RCC 7860 (cell line): ENCODE results near the gene KMT5B.

Experiments used
- DNase-seq: peaks from one replicate; pipeline ENCODE4 v3.0.0-alpha.2; 2015; ENCODE audit warnings: low spot score
- FAIRE-seq: peaks from 2 replicates; lab custom pipeline; 2012; peaks lifted over from hg19 to GRCh38; lab: Jason Lieb, UNC

Gene KMT5B

DNA sequence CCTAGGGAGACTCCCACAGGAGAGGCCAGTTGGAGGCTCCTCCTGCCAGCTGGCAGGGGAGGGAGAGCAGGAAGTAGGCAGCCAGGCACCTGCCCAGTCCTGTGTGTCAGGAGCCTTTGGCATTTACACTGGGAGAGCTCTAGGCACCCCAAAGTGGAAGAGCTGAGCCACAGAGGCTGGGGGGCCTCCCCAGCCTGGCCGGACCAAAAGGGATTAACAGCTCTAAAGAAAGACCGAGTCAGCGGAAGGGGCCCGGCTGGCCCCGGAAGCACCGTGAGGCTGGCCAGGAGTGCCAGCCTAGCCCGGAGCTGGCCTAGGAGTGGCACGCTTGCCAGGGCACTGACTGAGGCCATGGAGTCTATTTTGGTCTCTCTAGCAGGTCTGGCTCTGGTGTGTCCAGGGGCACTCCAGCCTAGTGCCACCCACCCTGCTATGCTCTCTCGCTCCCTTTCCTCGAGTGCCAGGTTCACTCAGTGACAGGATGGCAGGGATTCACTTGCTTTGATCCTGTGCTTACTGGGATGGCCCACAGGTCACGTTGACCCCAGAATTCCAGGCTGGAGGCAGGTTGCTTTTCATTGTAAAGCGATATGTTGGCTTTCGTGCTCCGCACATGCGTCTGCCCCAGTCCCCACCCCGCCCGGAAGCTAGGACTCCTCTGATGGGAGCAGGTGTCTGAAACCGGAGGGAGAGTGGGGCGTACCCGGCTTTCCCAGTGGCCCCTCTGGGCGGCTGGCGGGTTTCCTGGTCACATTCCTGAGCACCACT is 3.3 kb upstream of the KMT5B start:
- FAIRE-seq (no peak), DNase-seq (no peak)

DNA sequence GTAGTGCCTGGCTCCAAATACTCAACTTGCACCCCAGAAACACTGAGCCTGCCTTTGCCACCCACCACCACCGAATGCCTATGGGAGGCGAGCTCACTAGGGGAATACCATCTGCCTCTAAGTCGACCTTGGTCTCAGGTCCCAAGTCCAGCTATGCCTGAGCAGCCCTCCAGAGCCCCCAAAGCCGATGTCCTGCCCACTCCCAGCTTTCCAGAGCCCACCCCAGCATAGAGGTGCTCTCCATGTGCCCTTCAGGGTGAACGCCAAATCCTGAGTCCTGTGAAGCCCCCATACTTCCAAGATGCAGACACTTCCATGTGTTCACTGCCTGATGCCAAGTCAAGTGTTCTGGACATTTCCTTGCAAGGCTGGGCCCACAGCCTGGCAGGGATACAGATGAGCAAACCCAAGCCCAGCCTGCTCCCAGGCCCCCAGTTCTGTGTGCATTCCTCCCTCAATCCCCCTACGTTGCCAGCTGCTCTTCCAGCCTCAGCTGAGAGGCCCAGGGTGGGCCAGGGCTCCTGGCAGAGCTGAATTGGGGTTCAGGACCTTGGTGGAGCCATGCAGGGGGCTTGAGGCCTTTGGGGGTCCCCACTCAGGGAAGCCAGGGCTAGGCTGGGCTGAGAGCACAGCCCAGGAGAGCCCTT is 2.6 kb upstream of the KMT5B start:
- no peak for FAIRE-seq

DNA sequence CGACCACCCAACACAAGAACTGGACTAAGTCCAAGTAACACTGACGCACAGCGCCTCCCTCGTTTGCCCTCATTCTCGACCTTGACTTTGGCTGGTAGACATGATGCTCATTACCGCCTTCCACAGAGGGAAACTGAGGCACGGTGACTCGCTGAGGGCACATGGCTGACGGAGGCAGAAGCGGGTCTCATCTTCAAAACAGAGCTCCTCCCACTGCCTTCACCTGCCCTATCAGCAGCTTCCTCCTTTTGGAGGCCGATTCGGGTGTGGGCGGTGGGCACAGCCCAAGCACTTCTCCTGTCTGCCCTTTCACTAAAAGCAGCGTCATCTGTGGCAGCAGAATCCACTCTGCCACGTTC is 2.0 kb upstream of the KMT5B start:
- no peak for FAIRE-seq
- no peak for DNase-seq

More for the DNA sequence above, 2.6 kb upstream of the KMT5B start:
- no peak for DNase-seq

DNA sequence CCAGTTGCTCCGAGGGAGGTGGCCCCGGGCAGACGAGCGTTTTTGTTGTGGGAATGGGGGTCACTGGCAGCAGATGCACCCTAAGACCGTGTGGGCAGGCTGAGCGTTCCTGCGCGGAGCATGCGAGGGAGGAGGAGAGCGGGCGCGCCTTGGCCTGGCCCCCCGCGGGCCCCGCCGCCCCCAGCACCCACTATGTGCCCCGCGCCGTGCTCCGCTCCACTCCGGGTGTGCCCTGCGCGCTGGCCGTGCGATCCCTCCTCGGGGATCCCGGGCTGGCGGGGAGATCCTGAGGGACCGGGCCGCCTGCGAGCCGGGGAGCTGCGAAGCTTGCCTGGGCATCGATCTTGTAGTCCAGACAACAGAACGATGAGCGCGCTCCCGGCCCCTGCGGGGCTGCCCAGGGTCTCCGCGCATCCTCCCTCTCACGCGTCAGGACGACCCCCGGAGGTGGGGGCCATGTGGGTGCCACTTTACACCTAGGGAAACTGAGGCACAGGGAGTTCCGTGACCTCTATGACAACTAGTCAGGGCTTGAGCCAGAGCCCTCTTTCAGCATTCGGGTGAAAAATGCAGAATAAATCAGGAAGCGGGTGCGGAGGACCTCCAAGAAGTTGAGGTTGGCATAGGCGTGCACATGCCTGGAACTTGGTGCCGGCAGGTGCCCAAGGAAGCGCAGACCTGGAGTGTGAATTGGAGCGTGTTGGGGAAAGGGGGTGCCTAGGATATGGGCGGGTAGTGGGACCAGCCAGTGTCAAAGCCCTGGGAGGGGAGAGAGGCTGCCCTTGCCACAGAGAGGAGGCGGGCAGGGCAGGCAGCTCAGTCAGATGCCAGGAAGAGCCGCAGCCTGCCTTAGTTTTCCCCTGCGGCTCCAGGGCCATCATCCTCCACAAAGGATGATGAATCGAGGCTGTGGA is 1.3 kb upstream of the KMT5B start:
- no peak for FAIRE-seq
- DNase-seq = no peak

DNA sequence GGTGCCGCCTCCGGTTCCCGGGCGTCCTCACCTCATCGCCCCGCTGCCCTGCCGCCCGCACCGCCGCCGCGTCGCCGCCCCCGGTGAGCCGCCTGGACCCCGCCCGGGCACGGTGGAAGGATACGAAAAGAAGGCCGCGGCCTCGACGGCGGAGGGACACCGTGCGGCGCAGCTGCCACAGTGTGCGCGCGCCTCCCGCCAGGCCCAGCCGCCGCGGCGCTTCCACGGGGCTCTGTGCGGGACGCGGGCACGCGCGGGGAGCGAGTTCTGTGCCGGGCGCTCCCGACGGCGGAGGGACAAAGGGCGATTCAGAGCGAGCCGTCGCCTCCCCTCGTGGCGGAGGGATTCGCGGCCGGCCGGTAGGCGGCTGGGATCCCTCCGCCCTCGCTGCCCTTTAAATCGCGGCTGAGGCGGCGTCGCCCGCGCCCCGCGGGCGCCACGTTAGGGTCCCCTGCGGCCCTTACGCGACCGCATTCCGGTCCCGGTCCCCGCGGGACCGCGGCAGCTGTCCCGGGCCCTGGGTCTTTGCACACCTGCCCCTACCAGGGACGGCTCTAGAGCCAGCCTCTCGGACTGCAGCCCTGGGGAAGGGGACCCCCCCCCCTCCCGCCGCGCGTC is 568 bp upstream of the KMT5B start:
- FAIRE-seq = no peak
- DNase-seq = peak; percentile 64

DNA sequence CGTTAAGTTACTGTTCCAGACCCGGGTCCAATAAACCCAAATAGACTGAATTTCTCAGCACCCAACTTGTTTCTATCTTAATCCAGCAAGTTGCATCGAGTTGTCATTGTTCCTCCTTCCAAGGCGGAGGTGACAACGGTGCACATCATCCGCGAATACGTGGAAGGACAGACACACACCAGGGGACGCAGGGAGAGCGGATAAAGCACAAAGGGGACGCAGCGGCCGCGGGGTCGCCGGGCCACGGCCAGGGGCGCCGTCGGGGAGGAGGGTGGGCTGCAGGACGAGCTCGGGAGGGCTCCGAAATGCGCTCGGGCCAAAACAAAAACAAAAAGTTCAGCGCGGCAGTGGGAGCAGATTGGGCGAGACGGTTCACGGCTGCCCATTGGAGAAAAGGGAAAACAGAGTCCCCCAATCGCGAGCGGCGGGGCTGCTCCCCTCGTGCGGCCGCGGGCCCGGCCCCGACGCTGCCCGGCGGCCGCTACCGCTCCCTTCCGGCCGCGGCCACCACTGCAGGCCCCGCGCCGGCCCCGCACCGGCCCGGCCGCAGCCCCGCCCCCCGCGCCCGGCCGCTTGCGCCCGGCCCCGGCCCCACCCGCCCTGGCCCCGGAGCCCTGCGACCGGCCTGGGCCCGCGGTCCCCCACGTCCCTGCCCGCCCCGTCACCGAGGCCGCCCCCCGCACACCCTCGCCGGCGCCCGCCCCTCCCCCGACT is 518 bp downstream of the KMT5B start:
- peak; percentile 32 for DNase-seq
- FAIRE-seq = no peak

DNA sequence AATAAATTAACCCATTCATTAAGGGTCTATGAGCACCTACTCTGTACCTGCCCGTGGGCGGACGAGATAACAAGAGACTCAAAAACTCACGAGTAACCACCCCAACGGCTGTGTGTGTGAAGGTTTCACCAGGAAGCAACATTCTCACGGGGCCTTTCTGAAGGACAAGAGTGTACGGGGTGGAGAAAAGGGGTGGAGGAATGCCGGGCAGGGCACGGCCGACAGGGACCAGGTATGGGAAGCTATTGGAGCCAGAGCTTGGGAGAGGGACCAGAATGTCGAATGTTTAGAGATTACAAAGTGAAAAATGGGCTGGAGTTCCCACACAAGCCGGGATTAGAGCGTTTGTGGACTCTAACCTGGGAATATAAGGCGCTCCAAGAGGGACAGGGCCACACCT is 1.6 kb downstream of the KMT5B start:
- DNase-seq (no peak), FAIRE-seq (no peak)

DNA sequence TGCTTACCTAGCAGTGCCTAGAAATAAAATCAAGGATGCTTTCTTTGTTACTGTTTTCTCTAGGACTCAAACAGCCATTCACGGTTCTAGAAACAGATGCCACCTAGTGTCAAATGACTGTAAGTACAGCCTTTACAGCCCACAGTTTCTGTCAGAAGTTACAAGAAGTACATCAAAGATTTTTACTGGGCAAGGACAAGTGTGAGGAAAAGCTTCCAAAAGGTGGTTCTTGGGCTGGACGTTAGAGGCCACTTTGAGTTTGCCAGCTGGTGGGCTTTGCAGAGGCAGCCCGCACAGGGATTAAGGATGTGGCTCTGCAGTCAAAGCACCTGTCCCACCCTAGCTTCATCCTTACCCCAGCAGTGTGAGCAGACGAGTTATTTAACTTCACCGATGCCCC is 6.9 kb downstream of the KMT5B start:
- FAIRE-seq (peak; percentile 43), DNase-seq (peak; percentile 30)

DNA sequence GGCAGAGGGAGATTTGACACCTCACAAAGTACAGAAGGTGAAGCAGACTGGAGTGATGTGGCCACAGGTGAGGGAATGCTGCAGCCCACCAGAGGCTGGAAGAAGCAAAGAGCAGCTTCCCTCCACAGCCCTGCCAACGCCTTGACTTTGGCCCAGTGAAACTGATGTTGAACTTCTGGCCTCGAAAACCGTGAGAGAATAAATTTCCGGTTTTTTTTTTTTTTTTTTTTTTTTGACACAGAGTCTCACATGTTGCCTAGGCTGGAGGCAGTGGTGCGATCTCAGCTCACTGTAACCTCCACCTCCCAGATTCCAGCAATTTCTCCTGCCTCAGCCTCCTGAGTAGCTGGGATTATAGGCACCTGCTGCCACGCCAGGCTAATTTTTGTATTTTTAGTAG is 8.7 kb downstream of the KMT5B start:
- DNase-seq (no peak), FAIRE-seq (no peak)

DNA sequence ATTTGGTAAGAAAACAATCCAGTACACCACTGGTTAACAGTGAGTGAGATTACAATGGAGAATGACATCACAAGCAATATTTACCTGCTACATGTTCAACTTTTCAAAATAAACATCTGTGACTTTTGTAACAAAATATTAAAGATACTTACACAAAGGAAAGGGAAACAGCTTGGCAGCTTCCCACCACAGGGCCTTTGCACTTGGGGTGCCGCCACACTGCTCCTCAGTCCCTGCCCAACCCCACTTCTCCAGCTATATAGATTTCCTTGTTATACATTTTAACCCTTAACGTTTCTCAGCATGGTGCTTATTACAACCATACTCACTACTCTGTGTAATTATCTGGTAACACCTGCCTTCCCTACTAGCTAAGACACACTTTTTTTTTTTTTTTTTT is 10.9 kb downstream of the KMT5B start:
- DNase-seq (no peak), FAIRE-seq (no peak)

DNA sequence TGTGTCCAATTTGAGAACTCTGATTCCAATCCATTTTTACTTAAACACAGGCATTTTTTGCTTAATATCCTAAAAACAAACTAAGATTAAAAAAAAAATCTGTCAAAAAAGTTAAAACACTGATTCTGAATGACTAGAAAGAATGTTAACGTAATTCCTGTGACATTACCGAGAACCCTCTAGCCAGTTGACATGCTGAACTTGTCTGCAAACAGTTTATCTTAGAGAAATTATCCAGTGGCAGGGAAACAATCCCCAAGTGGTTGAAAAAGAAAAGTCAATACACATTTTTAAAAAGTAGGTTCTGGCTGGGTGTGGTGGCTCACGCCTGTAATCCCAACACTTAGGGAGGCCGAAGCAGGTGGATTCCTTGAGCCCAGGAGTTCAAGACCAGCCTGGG is 11.6 kb downstream of the KMT5B start:
- DNase-seq = no peak

DNA sequence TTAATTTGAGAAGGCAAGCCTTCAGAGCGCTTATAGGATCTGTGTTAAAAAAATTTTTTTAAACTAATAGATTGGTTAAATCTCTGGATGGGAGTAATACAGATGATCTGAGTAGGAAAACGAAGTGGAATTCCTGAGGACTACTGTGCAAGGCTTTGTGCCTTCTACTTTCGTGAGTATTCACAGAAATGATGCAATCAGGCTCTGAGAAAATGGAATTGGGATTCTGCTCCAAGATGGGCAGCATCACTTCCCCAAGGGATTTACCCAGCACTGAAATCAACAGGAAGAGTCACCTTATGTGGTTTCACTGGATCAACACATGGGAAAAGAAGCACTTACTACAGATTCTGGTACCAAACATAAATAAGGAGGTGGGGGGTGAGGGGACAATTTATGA is 12.5 kb downstream of the KMT5B start:
- FAIRE-seq = no peak
- DNase-seq = no peak

More for the DNA sequence above, 11.6 kb downstream of the KMT5B start:
- FAIRE-seq = no peak

DNA sequence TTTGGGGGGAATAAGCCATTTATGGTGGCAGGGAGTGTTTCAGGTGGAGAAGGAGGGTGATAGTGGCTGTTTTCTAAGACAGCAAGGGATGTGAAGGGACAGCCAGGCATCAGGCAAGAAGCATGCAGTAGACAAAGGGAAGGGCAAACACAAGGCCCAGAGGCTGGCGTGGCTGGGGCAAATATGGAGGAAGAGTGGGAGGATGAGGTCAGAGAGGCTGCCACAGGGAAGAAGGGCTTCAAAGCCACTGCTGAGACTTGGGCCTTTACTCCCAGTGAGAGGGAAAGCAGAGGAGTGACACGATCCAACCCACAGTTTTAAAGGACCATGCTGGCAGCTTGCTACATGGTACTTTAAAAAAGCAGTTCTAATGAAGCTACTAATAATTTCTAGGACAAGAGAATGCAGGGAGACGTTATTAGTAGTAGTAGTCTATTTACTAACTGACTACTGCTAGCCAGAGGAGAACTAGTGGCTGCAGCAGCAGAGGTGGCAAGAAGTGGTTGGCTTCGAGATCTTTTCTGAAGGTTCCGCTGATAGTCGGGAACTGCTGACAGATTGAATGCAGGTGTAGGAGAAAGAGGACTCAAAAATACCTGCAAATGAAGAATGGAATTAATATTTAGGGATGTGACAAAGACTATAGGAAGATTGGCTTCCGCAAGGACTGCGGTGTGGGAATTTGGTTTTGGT is 13.7 kb downstream of the KMT5B start:
- FAIRE-seq = no peak
- no peak for DNase-seq

DNA sequence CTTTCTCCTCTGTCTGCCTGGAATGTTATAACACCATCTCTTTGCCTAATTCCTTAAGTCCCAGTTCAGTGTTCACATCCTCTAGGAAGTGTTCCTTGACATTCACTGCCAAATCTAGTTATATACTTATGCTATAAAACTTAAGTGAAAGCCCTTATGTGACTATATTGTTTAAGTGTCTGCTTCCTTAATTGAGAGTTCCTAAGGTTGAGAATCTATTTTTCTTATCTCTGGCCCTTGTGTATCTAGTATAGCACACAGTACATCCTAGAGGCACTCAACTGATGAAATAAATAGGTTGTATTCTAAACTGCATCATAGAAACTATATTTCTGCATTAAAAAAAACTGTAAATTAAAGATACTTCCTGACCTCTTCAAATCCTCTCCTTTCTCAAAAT is 16.9 kb downstream of the KMT5B start:
- DNase-seq (no peak), FAIRE-seq (no peak)

DNA sequence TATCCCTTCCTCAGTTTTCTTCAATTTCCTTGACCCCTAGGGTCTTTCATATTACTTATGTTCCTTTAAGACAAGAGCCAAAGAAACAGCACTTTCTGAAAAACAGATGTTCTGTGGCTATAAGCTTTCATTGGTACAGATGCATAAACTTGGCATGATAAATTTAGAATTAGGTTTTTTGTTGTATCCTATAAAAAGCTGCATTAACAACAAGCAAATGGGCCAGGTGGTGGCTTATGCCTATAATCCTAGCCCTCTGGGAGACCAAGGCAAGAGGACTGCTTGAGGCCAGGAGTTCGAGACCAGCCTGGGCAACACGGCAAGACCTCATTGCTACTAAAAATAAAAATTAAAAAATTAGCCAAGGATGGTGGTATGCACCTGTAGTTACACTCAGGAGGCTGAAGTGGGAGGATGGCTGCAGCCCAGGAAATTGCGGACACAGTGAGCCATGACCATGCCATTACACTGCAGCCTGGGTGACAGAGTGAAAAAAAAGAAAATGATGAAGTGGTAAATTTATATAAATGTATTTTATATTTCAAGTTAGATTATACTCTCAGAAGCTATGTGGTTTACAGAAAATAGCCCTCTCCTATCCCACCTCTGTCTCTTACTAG is 18.3 kb downstream of the KMT5B start:
- FAIRE-seq = no peak

DNA sequence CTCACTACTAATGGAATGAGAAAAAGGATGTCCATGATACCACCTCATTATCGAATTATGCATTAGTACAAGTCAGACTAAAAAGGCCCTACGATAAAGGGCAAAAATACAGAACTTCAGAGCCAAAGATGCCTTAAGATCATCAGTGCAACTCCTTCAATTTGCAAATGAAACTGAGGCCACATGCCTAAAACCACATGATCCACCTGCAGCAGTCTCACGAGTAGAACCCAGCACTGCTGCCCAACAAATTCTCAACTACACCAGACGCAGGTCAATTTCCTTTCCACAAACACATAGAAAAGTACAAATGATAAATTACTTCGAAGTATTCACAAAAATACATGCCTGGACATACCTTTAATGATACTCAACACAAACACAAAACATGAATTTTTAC is 20.1 kb downstream of the KMT5B start:
- FAIRE-seq = no peak

More for the DNA sequence above, 18.3 kb downstream of the KMT5B start:
- DNase-seq = no peak

DNA sequence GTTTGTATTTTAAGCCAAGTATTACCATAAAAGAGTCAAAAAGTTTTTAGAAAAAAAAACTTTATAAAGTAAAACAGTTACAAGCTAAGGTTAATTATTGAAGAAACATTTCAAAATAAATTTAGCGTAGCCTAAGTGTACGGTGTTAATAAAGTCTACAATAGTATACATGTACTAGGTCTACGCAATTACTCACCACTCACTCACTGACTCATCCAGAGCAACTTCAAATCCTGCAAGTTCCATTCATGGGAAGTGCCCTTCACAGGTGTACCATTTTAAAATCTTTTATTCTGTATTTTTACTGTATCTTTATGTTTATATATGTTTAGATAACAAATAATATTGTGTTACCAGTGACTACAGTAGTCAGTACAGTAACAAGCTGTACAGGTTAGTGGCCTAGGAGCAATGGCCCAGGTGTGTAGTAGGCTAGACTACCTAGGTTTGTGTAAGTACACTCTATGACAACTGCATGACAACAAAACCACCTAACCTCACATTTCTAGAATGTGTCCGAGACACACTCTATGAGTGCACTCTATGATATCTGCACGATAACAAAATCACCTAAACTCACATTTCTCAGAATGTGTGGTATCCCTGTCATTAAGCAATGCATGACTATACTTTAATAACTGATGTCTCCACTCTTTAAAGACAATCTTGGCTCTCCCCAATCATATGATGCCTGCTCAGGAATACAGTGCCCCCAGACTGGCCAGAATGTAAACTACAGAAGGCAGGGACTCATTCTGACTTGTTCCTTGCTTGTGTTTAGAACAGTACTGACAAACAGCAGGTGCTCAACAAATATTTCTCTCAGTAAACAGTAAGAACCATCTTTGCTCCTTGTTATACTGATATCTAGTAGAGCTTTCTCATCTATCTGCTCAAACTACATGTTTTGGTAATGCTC is 21.2 kb downstream of the KMT5B start:
- peak; percentile 69 for FAIRE-seq
- DNase-seq = peak; percentile 11

More for the DNA sequence above, 20.1 kb downstream of the KMT5B start:
- no peak for DNase-seq

DNA sequence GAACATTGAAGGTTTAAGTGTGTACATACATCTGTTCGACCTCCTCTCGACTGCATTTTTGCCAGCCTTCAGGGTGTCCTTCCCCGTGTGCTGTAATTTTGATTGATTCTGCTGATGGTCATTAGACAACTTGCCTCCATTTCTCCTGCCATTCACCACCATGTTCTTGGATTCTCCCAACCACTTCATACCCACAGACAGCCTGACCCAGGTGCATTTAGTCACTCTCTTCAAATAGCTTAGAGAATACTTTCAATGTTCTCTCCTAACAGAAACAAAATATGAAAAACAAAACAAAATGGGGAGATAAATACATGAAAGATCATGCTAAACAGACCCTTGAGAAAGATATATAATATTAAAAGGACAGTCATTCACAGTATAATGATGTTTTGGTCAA is 23.2 kb downstream of the KMT5B start:
- no peak for FAIRE-seq
- no peak for DNase-seq
